HPDE6-E6E7 (cell line): Measurements from ENCODE around the gene DCTN1.
"Not testable (repeated sequence)": the region's sequence is repeated elsewhere in the genome, so short reads cannot be mapped to it uniquely, and the experiment has no call there.

ENCODE experiments used
- DNase-seq: peaks from one replicate; pipeline ENCODE4 v3.0.0; 2011; ENCODE audit warnings: missing footprints; ENCODE audit errors: extremely low spot score

The DCTN1 gene

GRCh38 chr2:74371421-74371820 lies 8.7 kb downstream of the DCTN1 start:
- DNase-seq, result no peak

GRCh38 chr2:74369976-74370375 lies 10.1 kb downstream of the DCTN1 start:
- DNase-seq, result no peak

GRCh38 chr2:74368499-74368898 lies 11.6 kb downstream of the DCTN1 start:
- no peak for DNase-seq

GRCh38 chr2:74367789-74368188 lies 12.3 kb downstream of the DCTN1 start:
- no peak for DNase-seq

GRCh38 chr2:74366036-74366435 lies 14.1 kb downstream of the DCTN1 start:
- DNase-seq, result no peak

GRCh38 chr2:74364533-74365505 lies 15.3 kb downstream of the DCTN1 start:
- no peak for DNase-seq

- no peak for DNase-seq
Measured at GRCh38 chr2:74361327-74361726, 18.8 kb downstream of the DCTN1 start.

- no peak for DNase-seq
Measured at GRCh38 chr2:74357627-74358026, 22.5 kb downstream of the DCTN1 start.

GRCh38 chr2:74349889-74350288 lies 30.2 kb downstream of the DCTN1 start:
- no peak for DNase-seq

- no peak for DNase-seq
Measured at GRCh38 chr2:74347742-74348141, 32.4 kb downstream of the DCTN1 start.

- DNase-seq, result no peak
Measured at GRCh38 chr2:74347303-74347702, 32.8 kb downstream of the DCTN1 start.

GRCh38 chr2:74345272-74345943 lies 34.7 kb downstream of the DCTN1 start:
- no peak for DNase-seq

- no peak for DNase-seq
Measured at GRCh38 chr2:74343316-74343715, 36.8 kb downstream of the DCTN1 start, which contains the start of gene SLC4A5. TSS of gene SLC4A5 (minus strand) at chr2:74343416. CDS start at chr2:74315023, 28,393 bp downstream.

- DNase-seq, result not testable (repeated sequence)
Measured at GRCh38 chr2:74336227-74336626, 43.9 kb downstream of the DCTN1 start.

GRCh38 chr2:74334931-74335333 lies 45.2 kb downstream of the DCTN1 start:
- DNase-seq, result peak; percentile 69

GRCh38 chr2:74333896-74334586 lies 46.1 kb downstream of the DCTN1 start:
- no peak for DNase-seq

- DNase-seq, result peak; percentile 35
Measured at GRCh38 chr2:74333175-74333574, 46.9 kb downstream of the DCTN1 start.

- no peak for DNase-seq
Measured at GRCh38 chr2:74332550-74333174, 47.4 kb downstream of the DCTN1 start.

GRCh38 chr2:74328573-74328972 lies 51.5 kb downstream of the DCTN1 start:
- DNase-seq, result no peak

GRCh38 chr2:74328074-74328473 lies 52.0 kb downstream of the DCTN1 start:
- DNase-seq, result no peak

- no peak for DNase-seq
Measured at GRCh38 chr2:74327627-74328026, 52.5 kb downstream of the DCTN1 start.

GRCh38 chr2:74327199-74327598 lies 52.9 kb downstream of the DCTN1 start:
- DNase-seq, result no peak
